ENCODE data around the gene KDM4D.
"Not testable (repeated sequence)": the region's sequence is repeated elsewhere in the genome, so short reads cannot be mapped to it uniquely, and the experiment has no call there.

The KDM4D gene

GRCh38 chr11:95037356-95038035 lies 64.0 kb downstream of the KDM4D start:
- not testable (repeated sequence) for DNase-seq

DNA sequence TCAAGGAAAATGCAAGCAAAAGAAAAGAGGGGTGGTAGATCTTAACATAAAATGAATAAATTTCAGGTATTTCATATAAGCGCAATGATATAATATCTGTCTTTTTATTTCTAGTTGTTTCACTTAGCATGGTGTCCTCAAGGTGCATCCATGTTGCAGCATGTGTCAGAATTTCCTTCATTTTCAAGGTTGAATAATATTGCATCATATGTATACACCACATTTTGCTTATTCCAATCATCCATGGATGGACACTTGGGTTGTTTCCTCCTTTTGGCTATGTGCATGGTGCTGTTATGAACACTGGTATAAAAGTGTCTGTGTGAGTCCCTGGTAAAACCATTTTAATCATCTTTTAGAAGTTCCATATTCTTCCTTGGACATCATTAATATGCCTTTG lies 68.7 kb downstream of the KDM4D start:
- DNase-seq: no peak

- no peak for DNase-seq
Measured at GRCh38 chr11:95042906-95043305, 69.4 kb downstream of the KDM4D start.

GRCh38 chr11:95044010-95044409 lies 70.5 kb downstream of the KDM4D start:
- no peak for DNase-seq

- DNase-seq: no peak
Measured at GRCh38 chr11:95045812-95046211, 72.3 kb downstream of the KDM4D start.
